Left ventricle myocardium inferior (tissue), 1 donor: ENCODE data around the gene HAGHL. TPM values are rescaled to one million over a fixed set of nuclear protein-coding genes. Genes with fewer than 3 reads are reported as not detected.
A peak's percentile ranks its signal among the peaks of the same experiment; 100 is the strongest.

Source experiments
- DNase-seq: peaks from one replicate; pipeline ENCODE4 v3.0.0-alpha.2; 2020
- H3K27ac ChIP-seq: fragments of 200-600 bp; replicated peaks from 2 replicates; pipeline ENCODE4 v1.8.0; 2021
- H3K27me3 ChIP-seq: fragments of 200-600 bp; 2 replicates; pipeline ENCODE4 v1.8.0; 2021; ENCODE audit warnings: low read depth
- H3K36me3 ChIP-seq: fragments of 200-600 bp; 2 replicates; pipeline ENCODE4 v1.8.0; 2021
- H3K4me1 ChIP-seq: fragments of 200-600 bp; 2 replicates; pipeline ENCODE4 v1.8.0; 2021
- H3K4me3 ChIP-seq: fragments of 200-600 bp; 2 replicates; pipeline ENCODE4 v1.8.0; 2021; ENCODE audit warnings: mild to moderate bottlenecking, moderate library complexity
- H3K9me3 ChIP-seq: fragments of 200-600 bp; replicated peaks from 2 replicates; pipeline ENCODE4 v1.8.0; 2021
- CTCF ChIP-seq: fragments of 200-600 bp; IDR thresholded peaks from 2 replicates; pipeline ENCODE4 v1.8.0; 2021; ENCODE audit warnings: antibody characterized with exemption, mild to moderate bottlenecking, borderline replicate concordance
- intact Hi-C: fragments of 100-400 bp; cut with micrococcal nuclease; formaldehyde crosslinking; loops from one replicate; pipeline ENCODE4 v1.11.0; 2022
- long read RNA-seq: library from polyadenylated mRNA; unstranded; transcript quantifications from one replicate; pipeline ENCODE4 v2.0.0, GENCODE V29; 2021
- total RNA-seq: library from RNA; stranded (reverse); fragmentation: NEBNext Ultra II Directional; extraction: Animal tissue kit (Norgen Biotek cat#: 25700); gene quantifications from one replicate; pipeline ENCODE4 v1.2.1, GENCODE V29; 2021
- donor health status: DM: no; HTN: yes; CAD: no; lungs with severe emphysema.

Gene HAGHL
- total RNA-seq, result 12.0 TPM
- long read RNA-seq, partial matches to known transcripts, result 0 of 18 reads
- long read RNA-seq, other reads (novel, unspliced or antisense), result 13 of 18 reads

GRCh38 chr16:726438-727290, at the start of gene HAGHL, which contains the start of gene CCDC78:
Gene HAGHL (plus strand): TSS chr16:727106. CDS start chr16:727510, 404 bp downstream.
Gene CCDC78 (minus strand): TSS chr16:726443. CDS start chr16:726367, 76 bp downstream.
- no peaks in the 10 kb centered on the region for H3K9me3 ChIP-seq
- H3K27me3 ChIP-seq, result peaks cover 26% of the 10 kb centered on the region
- peaks cover 32% of the 10 kb centered on the region for H3K4me1 ChIP-seq
- intact Hi-C loops, result no loop called here
- DNase-seq, result peak; percentile 67
- TF ChIP-seq CTCF, result no peak
- H3K36me3 ChIP-seq, result peaks cover 5% of the 10 kb centered on the region
- no peak within 1 kb of the TSS for H3K27ac ChIP-seq
- H3K4me3 ChIP-seq, result peak within 1 kb of the TSS; percentile 75

GRCh38 chr16:677316-678190, 49.4 kb upstream of the HAGHL start:
- no peaks in the 10 kb centered on the region for H3K9me3 ChIP-seq
- no peak for DNase-seq
- no peak overlapping the region for H3K4me3 ChIP-seq
- H3K36me3 ChIP-seq, result peaks cover 31% of the 10 kb centered on the region
- peaks cover 19% of the 10 kb centered on the region for H3K27me3 ChIP-seq
- intact Hi-C loops, result no loop called here
- peaks cover 61% of the 10 kb centered on the region for H3K4me1 ChIP-seq
- no peak for TF ChIP-seq CTCF
- H3K27ac ChIP-seq, result no peak overlapping the region

- H3K4me3 ChIP-seq, result no peak overlapping the region
- H3K27ac ChIP-seq, result no peak overlapping the region
- intact Hi-C loops, result no loop called here
- DNase-seq, result no peak
- H3K27me3 ChIP-seq, result peaks cover 19% of the 10 kb centered on the region
- H3K4me1 ChIP-seq, result peaks cover 69% of the 10 kb centered on the region
- no peaks in the 10 kb centered on the region for H3K9me3 ChIP-seq
- no peak for TF ChIP-seq CTCF
- peaks cover 31% of the 10 kb centered on the region for H3K36me3 ChIP-seq
Measured at GRCh38 chr16:678209-678857, 48.6 kb upstream of the HAGHL start.

GRCh38 chr16:678858-679813, 47.8 kb upstream of the HAGHL start:
- H3K27me3 ChIP-seq, result peaks cover 19% of the 10 kb centered on the region
- H3K36me3 ChIP-seq, result peaks cover 23% of the 10 kb centered on the region
- H3K4me1 ChIP-seq, result peaks cover 74% of the 10 kb centered on the region
- no peak for TF ChIP-seq CTCF
- peak; percentile 76 for DNase-seq
- H3K4me3 ChIP-seq, result peak overlapping the region; percentile 88
- H3K27ac ChIP-seq, result peak overlapping the region; percentile 100
- intact Hi-C loops, result no loop called here
- H3K9me3 ChIP-seq, result no peaks in the 10 kb centered on the region
